Limb (tissue), 2 donors: ENCODE data around the gene PPM1L.

Experiments used
- DNase-seq, 2 donors: peaks; one replicate each; pipeline ENCODE4 v3.0.0-alpha.2; 2016; ENCODE audit errors: extremely low spot score in 2 of 2

The PPM1L gene

GRCh38 chr3:160806686-160807085 lies 50.7 kb downstream of the PPM1L start:
- DNase-seq: no peak

- no peak for DNase-seq
Measured at GRCh38 chr3:160808838-160809237, 52.8 kb downstream of the PPM1L start.

- no peak for DNase-seq
Measured at GRCh38 chr3:160809453-160809852, 53.4 kb downstream of the PPM1L start.

GRCh38 chr3:160810362-160811236 lies 54.6 kb downstream of the PPM1L start:
- peak in 1 of 2 donors; percentile 53 for DNase-seq

GRCh38 chr3:160811237-160811548 lies 55.2 kb downstream of the PPM1L start:
- no peak for DNase-seq

- DNase-seq: no peak
Measured at GRCh38 chr3:160812304-160812703, 56.3 kb downstream of the PPM1L start.

- no peak for DNase-seq
Measured at GRCh38 chr3:160815280-160815679, 59.2 kb downstream of the PPM1L start.

GRCh38 chr3:160820022-160820421 lies 64.0 kb downstream of the PPM1L start:
- DNase-seq: no peak

GRCh38 chr3:160820430-160820829 lies 64.4 kb downstream of the PPM1L start:
- DNase-seq: no peak

GRCh38 chr3:160822936-160823335 lies 66.9 kb downstream of the PPM1L start:
- no peak for DNase-seq

- DNase-seq: no peak
Measured at GRCh38 chr3:160825311-160825800, 69.3 kb downstream of the PPM1L start.

GRCh38 chr3:160826408-160826807 lies 70.4 kb downstream of the PPM1L start:
- DNase-seq: no peak

- DNase-seq: no peak
Measured at GRCh38 chr3:160826991-160827390, 71.0 kb downstream of the PPM1L start.

- no peak for DNase-seq
Measured at GRCh38 chr3:160827516-160827915, 71.5 kb downstream of the PPM1L start.

- DNase-seq: no peak
Measured at GRCh38 chr3:160828880-160829279, 72.8 kb downstream of the PPM1L start.

- no peak for DNase-seq
Measured at GRCh38 chr3:160829486-160830009, 73.5 kb downstream of the PPM1L start.

GRCh38 chr3:160830796-160831195 lies 74.8 kb downstream of the PPM1L start:
- DNase-seq: no peak

- DNase-seq: no peak
Measured at GRCh38 chr3:160831401-160831800, 75.4 kb downstream of the PPM1L start.

- DNase-seq: no peak
Measured at GRCh38 chr3:160837394-160837980, 81.5 kb downstream of the PPM1L start.

GRCh38 chr3:160840590-160840989 lies 84.6 kb downstream of the PPM1L start:
- DNase-seq: no peak

- no peak for DNase-seq
Measured at GRCh38 chr3:160841455-160841854, 85.4 kb downstream of the PPM1L start.
